GM18508 (cell line): ENCODE data around the gene SPATA31D1.
"Not testable (repeated sequence)": the region's sequence is repeated elsewhere in the genome, so short reads cannot be mapped to it uniquely, and the experiment has no call there.

Experiments
- ATAC-seq: cut with Tn5 transposase; IDR thresholded peaks from one replicate; pipeline ENCODE4 v1.9.1; 2021; ENCODE audit warnings: moderate number of reproducible peaks; ENCODE audit not compliant: insufficient read depth, unreplicated experiment

Gene SPATA31D1

GRCh38 chr9:81988472-81988871 lies at the start of gene SPATA31D1:
Gene SPATA31D1 (plus strand): TSS chr9:81988772. CDS start chr9:81988819, 47 bp downstream.
- not testable (repeated sequence) for ATAC-seq

- not testable (repeated sequence) for ATAC-seq
These were observed 45.2 kb upstream of the SPATA31D1 start, which contains the start of gene SPATA31D3 for GRCh38 chr9:81943393-81943792. Gene SPATA31D3 (plus strand): TSS chr9:81943500. CDS start chr9:81943586, 86 bp downstream.

GRCh38 chr9:81948650-81949049 lies 39.9 kb upstream of the SPATA31D1 start:
- ATAC-seq, result not testable (repeated sequence)

- ATAC-seq, result no peak
These were observed 35.5 kb upstream of the SPATA31D1 start for GRCh38 chr9:81953096-81953495.

GRCh38 chr9:81955625-81956024 lies 32.9 kb upstream of the SPATA31D1 start:
- no peak for ATAC-seq

GRCh38 chr9:81964218-81965171 lies 24.1 kb upstream of the SPATA31D1 start:
- ATAC-seq, result no peak

- ATAC-seq, result no peak
These were observed 20.5 kb upstream of the SPATA31D1 start for GRCh38 chr9:81968026-81968425.

- ATAC-seq, result no peak
These were observed 18.6 kb upstream of the SPATA31D1 start for GRCh38 chr9:81969971-81970370.

- ATAC-seq, result no peak
These were observed 16.8 kb upstream of the SPATA31D1 start for GRCh38 chr9:81971727-81972126.

- ATAC-seq, result no peak
These were observed 13.8 kb upstream of the SPATA31D1 start for GRCh38 chr9:81974764-81975163.

- no peak for ATAC-seq
These were observed 12.2 kb upstream of the SPATA31D1 start for GRCh38 chr9:81976351-81976750.

- no peak for ATAC-seq
These were observed 9.4 kb upstream of the SPATA31D1 start for GRCh38 chr9:81979196-81979595.

GRCh38 chr9:81980568-81980967 lies 8.0 kb upstream of the SPATA31D1 start:
- no peak for ATAC-seq

GRCh38 chr9:81981883-81982282 lies 6.7 kb upstream of the SPATA31D1 start:
- ATAC-seq, result no peak

- no peak for ATAC-seq
These were observed 3.6 kb upstream of the SPATA31D1 start for GRCh38 chr9:81984928-81985327.

GRCh38 chr9:81986051-81986450 lies 2.5 kb upstream of the SPATA31D1 start:
- ATAC-seq, result no peak

GRCh38 chr9:81989700-81990099 lies 1.1 kb downstream of the SPATA31D1 start:
- ATAC-seq, result no peak

GRCh38 chr9:81993656-81994055 lies 5.1 kb downstream of the SPATA31D1 start:
- ATAC-seq, result no peak

GRCh38 chr9:81999806-82000205 lies 11.2 kb downstream of the SPATA31D1 start:
- ATAC-seq, result no peak

GRCh38 chr9:82010711-82011110 lies 22.1 kb downstream of the SPATA31D1 start:
- no peak for ATAC-seq

GRCh38 chr9:82011133-82011532 lies 22.6 kb downstream of the SPATA31D1 start:
- ATAC-seq, result no peak

GRCh38 chr9:82012276-82012675 lies 23.7 kb downstream of the SPATA31D1 start:
- no peak for ATAC-seq
